ENCODE measurements around the gene CMPK2.

CMPK2 gene

GRCh38 chr2:6838673-6839319, 26.9 kb downstream of the CMPK2 start:
- no peak for DNase-seq

GRCh38 chr2:6835467-6835866, 30.2 kb downstream of the CMPK2 start:
- no peak for DNase-seq

GRCh38 chr2:6834163-6834562, 31.5 kb downstream of the CMPK2 start:
- DNase-seq = no peak

GRCh38 chr2:6833300-6833604, 32.5 kb downstream of the CMPK2 start:
- DNase-seq = no peak

- DNase-seq = no peak
Observed at GRCh38 chr2:6832596-6833299, 33.0 kb downstream of the CMPK2 start.

GRCh38 chr2:6831229-6831628, 34.5 kb downstream of the CMPK2 start:
- DNase-seq = no peak

GRCh38 chr2:6828299-6828584, 37.5 kb downstream of the CMPK2 start:
- no peak for DNase-seq

- no peak for DNase-seq
Observed at GRCh38 chr2:6827566-6828298, 38.0 kb downstream of the CMPK2 start.

GRCh38 chr2:6826081-6826913, 39.4 kb downstream of the CMPK2 start:
- peak; percentile 48 to 51 for DNase-seq

GRCh38 chr2:6824962-6825361, 40.7 kb downstream of the CMPK2 start:
- DNase-seq = no peak

- DNase-seq = no peak
Observed at GRCh38 chr2:6823111-6823510, 42.6 kb downstream of the CMPK2 start.

GRCh38 chr2:6822406-6822805, 43.3 kb downstream of the CMPK2 start:
- no peak for DNase-seq

GRCh38 chr2:6820903-6821584, 44.7 kb downstream of the CMPK2 start:
- no peak for DNase-seq

- DNase-seq = no peak
Observed at GRCh38 chr2:6820236-6820635, 45.5 kb downstream of the CMPK2 start.

GRCh38 chr2:6819668-6820067, 46.0 kb downstream of the CMPK2 start:
- DNase-seq = no peak

GRCh38 chr2:6818012-6818411, 47.7 kb downstream of the CMPK2 start:
- no peak for DNase-seq

GRCh38 chr2:6814869-6815268, 50.8 kb downstream of the CMPK2 start:
- DNase-seq = no peak

GRCh38 chr2:6814312-6814711, 51.4 kb downstream of the CMPK2 start:
- DNase-seq = no peak

GRCh38 chr2:6813573-6813972, 52.1 kb downstream of the CMPK2 start:
- no peak for DNase-seq

- no peak for DNase-seq
Observed at GRCh38 chr2:6812857-6813530, 52.7 kb downstream of the CMPK2 start.

GRCh38 chr2:6810961-6811360, 54.7 kb downstream of the CMPK2 start:
- no peak for DNase-seq

GRCh38 chr2:6808426-6808825, 57.3 kb downstream of the CMPK2 start:
- no peak for DNase-seq
